Activated CD4-positive, alpha-beta memory T cell treated with anti-CD3 and anti-CD28 coated beads for 36 hours (primary cell): ENCODE results near the gene PSMC3IP. TPM values are rescaled to one million over a fixed set of nuclear protein-coding genes. Genes with fewer than 3 reads are reported as not detected.

Experiments used
- CTCF ChIA-PET: fragments of 350-600 bp; sonication (Branson Sonifier 250); formaldehyde crosslinking; loops from one replicate; lab custom pipeline; 2021; ENCODE audit warnings: antibody characterized with exemption, inconsistent platforms; lab: Charles Lee
- POLR2A ChIA-PET: fragments of 350-600 bp; sonication (Branson Sonifier 250); formaldehyde crosslinking; loops from one replicate; lab custom pipeline; 2021; ENCODE audit warnings: antibody characterized with exemption; lab: Charles Lee
- DNase-seq: peaks from one replicate; pipeline ENCODE4 v3.0.0-alpha.2; 2020
- H3K27ac Mint-ChIP-seq: one replicate; pipeline ENCODE4 v1.8.0; 2021; ENCODE audit warnings: mixed read lengths
- H3K27me3 Mint-ChIP-seq: one replicate; pipeline ENCODE4 v1.8.0; 2021; ENCODE audit warnings: mixed read lengths
- H3K36me3 Mint-ChIP-seq: one replicate; pipeline ENCODE4 v1.8.0; 2021; ENCODE audit warnings: mixed read lengths
- H3K4me1 Mint-ChIP-seq: one replicate; pipeline ENCODE4 v1.8.0; 2021; ENCODE audit warnings: low read depth, mixed read lengths
- H3K4me3 Mint-ChIP-seq: one replicate; pipeline ENCODE4 v1.8.0; 2021; ENCODE audit warnings: mild to moderate bottlenecking, mixed read lengths
- H3K9me3 Mint-ChIP-seq: one replicate; pipeline ENCODE4 v1.8.0; 2021; ENCODE audit warnings: mixed read lengths
- intact Hi-C: fragments of 100-400 bp; cut with micrococcal nuclease; formaldehyde crosslinking; loops from one replicate; pipeline ENCODE4 v1.15.1; 2023
- total RNA-seq, 2 experiments: library from RNA; stranded (reverse); gene quantifications; one replicate each; pipeline ENCODE4 v1.2.3, GENCODE V29; 2021

Gene PSMC3IP
- total RNA-seq, 2 experiments from 2014 or later: 26.4 to 29.4 TPM

DNA sequence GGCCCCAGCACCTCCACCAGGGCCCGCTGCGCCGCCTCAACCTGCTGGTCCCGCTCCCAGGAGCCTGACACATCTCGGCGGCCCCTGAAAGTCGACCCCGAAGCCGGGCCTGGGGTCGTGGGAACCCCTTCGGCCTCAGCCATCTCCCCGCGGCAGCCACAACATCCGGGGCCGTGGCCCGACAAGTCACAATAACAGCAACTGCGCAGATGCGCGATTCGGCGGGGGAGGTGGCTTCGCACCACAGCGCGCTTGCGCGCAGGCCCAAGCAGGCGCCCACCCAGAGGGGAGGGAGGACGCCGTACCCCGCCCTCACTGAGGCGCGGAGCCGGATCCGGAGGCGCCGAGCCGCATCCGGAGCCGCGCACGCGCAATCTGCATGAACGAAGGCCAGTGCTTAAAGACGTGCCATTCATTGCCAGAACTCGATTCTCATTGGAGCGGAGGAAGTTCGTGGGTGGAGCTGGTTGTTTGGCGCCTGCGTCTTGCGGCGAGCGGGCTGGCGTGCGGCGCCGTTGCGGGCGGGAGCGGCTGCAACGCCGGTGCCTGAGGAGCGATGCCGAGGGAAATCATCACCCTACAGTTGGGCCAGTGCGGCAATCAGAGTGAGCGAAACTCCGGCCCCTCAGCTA is 31.8 kb upstream of the PSMC3IP start, which contains the start of the genes RETREG3 and TUBG1:
RETREG3 (minus strand) TSS at position 193 of the 632 bp plus-strand sequence; CDS start at position 143, 50 bp downstream.
TUBG1 (plus strand) TSS at position 502 of the 632 bp plus-strand sequence; CDS start at position 557, 55 bp downstream.
- intact Hi-C loops: loop anchor here (1.0 to 2.0 kb wide), 5 partner anchors 32 to 135 kb away; partner anchors contain the start of genes COASY, MLX and PSMC3IP
- CTCF ChIA-PET: interaction anchor here (0.6 to 2.9 kb wide), 12 partner anchors 26 to 592 kb away, joined by 3 to 42 read pairs (median 4); partner anchors contain the start of genes DNAJC7, PSMC3IP, PSME3 and RPL27

DNA sequence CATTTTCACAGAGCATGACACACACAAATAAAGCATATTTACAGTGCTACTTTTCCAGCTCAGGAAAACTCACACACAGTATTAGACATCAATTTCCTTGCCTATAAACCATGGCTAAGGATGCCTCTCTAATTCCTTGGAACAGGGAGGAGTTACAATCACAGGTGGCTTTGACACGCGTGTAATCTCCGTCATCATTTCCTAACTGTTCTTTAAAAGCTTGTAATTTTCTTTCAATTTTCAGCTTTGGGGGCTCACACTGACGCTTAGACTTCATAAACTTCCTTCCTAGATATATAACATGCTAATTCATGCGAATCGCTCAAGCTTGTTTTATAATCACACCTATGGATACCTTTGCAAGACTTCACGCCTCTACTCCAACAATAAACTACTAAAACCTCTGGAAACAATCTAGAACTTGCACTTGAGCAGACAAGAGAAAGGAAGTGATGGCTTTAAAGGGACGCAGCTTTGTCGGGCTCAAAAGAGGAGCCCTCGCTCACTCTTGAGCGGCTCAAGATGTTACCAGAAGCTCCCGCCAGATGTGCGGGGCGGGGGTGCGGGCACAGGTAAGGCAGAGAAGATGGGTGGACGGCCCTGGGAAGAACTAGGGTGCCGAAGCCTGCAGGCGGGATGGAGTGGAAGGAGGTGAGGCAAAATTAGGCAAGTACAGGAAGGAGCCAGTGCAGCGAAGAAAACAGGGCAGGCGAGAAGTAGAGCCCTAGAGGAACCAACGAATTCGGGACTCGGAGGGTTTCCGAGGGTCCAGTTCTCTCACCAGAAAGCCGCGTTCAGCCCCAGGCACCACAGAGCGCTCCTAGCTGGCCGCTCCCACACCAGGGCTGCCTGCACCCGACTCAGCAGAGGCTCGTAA is 31.0 kb upstream of the PSMC3IP start:
- no peaks in the 10 kb centered on the region for H3K27me3 Mint-ChIP-seq
- CTCF ChIA-PET: interaction anchor here (0.6 to 2.9 kb wide), 14 partner anchors 10 to 591 kb away, joined by 3 to 42 read pairs (median 4); partner anchors contain the start of genes BECN1, DNAJC7, PSMC3IP and PSME3
- intact Hi-C loops: loop anchor here (1.0 to 2.0 kb wide), 5 partner anchors 31 to 136 kb away; partner anchors contain the start of genes COASY, MLX and PSMC3IP
- H3K27ac Mint-ChIP-seq: peak overlapping the region; percentile 91
- H3K36me3 Mint-ChIP-seq: peaks cover 19% of the 10 kb centered on the region
- H3K4me1 Mint-ChIP-seq: peaks cover 47% of the 10 kb centered on the region
- POLR2A ChIA-PET: interaction anchor here (0.6 to 2.9 kb wide), 9 partner anchors 9 to 226 kb away, joined by 3 to 22 read pairs (median 4); partner anchors contain the start of genes EZH1 and PSMC3IP
- DNase-seq: peak; percentile 35
- no peaks in the 10 kb centered on the region for H3K9me3 Mint-ChIP-seq
- peak overlapping the region; percentile 99 for H3K4me3 Mint-ChIP-seq

More for the DNA sequence above, 31.8 kb upstream of the PSMC3IP start, which contains the start of the genes RETREG3 and TUBG1:
- POLR2A ChIA-PET: interaction anchor here (0.6 to 2.9 kb wide), 10 partner anchors 8 to 225 kb away, joined by 3 to 22 read pairs (median 4); partner anchors contain the start of genes EZH1 and PSMC3IP
- Mint-ChIP-seq H3K36me3 (peaks cover 27% of the 10 kb centered on the region), H3K27ac (peak within 1 kb of the TSS; percentile 91), H3K9me3 (no peaks in the 10 kb centered on the region), H3K4me3 (peak within 1 kb of the TSS; percentile 99), H3K27me3 (no peaks in the 10 kb centered on the region), H3K4me1 (peaks cover 41% of the 10 kb centered on the region)
- peak; percentile 100 for DNase-seq

DNA sequence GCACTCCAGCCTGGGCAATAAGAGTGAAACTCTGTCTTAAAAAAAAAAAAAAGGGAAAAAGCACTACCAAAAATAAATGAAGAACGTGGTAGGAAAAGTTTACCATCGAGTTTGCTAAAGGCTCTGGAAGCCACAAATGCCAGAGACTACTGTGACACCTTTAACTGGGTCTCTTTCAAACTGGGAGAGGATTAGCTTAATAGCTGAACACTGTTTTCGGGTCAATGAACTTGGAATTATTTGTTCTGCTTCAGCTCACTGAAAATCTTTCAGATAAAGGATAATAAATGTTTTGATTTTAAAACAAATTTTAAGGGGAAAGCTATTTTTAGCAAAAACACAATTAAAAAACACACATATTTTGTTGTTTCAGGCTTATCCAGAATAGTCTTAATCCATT is 30.2 kb upstream of the PSMC3IP start:
- H3K36me3 Mint-ChIP-seq: peaks cover 14% of the 10 kb centered on the region
- H3K27ac Mint-ChIP-seq: peak overlapping the region; percentile 91
- H3K4me3 Mint-ChIP-seq: peak overlapping the region; percentile 99
- ChIA-PET CTCF (interaction anchor here (1.3 to 2.9 kb wide), 7 partner anchors 9 to 225 kb away, joined by 4 to 42 read pairs (median 6); partner anchors contain the start of genes BECN1, PSMC3IP and PSME3), POLR2A (interaction anchor here (2.9 kb wide), 1 partner anchor 30 kb away, joined by 22 read pairs; the partner anchor contains the start of gene PSMC3IP)
- intact Hi-C loops: loop anchor here (2.0 kb wide), 1 partner anchor 41 kb away; the partner anchor contains the start of gene MLX
- no peaks in the 10 kb centered on the region for H3K27me3 Mint-ChIP-seq
- peaks cover 54% of the 10 kb centered on the region for H3K4me1 Mint-ChIP-seq
- no peak for DNase-seq
- no peaks in the 10 kb centered on the region for H3K9me3 Mint-ChIP-seq

DNA sequence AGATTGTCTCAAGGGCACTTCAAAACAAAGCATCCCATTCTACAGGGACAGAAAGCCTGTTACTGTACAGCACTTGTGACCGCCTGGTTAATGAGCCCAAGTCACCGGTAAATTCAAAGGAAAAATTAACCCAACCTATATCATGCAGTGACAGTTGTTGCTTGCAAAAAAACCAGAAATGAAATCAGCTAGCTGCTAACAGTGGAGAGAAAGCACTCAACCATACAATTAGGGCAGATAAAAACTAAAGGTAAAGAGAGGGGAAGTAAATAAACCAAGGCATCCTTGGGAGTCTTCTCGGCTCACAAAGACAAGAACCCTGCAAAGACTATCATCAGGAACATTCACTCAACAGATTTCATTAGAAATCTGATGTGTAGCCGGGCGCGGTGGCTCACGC is 25.8 kb upstream of the PSMC3IP start:
- no peak overlapping the region for H3K27ac Mint-ChIP-seq
- intact Hi-C loops: no loop called here
- DNase-seq: no peak
- H3K9me3 Mint-ChIP-seq: no peaks in the 10 kb centered on the region
- POLR2A ChIA-PET: no interaction called here
- H3K4me3 Mint-ChIP-seq: no peak overlapping the region
- CTCF ChIA-PET: interaction anchor here (3.5 kb wide), 1 partner anchor 24 kb away, joined by 19 read pairs; the partner anchor contains the start of gene PSMC3IP
- H3K27me3 Mint-ChIP-seq: no peaks in the 10 kb centered on the region
- H3K4me1 Mint-ChIP-seq: peaks cover 60% of the 10 kb centered on the region
- H3K36me3 Mint-ChIP-seq: peaks cover 1% of the 10 kb centered on the region

DNA sequence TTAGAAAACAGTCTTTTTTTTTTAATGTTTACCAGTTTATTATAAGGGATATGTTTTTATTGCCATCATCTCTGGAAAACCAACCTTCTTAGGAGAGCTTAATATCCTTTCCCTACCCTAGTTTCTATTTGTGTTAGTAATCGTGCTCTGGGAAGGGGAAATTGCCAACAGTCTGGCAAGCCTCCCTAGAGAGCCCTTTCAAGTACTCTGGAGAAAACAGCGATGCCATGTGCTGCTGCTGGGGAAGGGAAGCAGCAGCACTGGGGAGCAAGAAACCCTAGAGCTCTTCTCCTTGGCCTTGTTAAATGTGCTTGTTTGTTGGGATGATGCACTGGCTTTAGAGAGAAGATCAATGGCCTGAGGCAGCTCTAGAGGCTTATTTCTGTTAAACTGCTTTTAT is 21.4 kb upstream of the PSMC3IP start:
- Mint-ChIP-seq H3K27me3 (no peaks in the 10 kb centered on the region), H3K4me3 (no peak overlapping the region), H3K4me1 (peaks cover 22% of the 10 kb centered on the region), H3K9me3 (no peaks in the 10 kb centered on the region), H3K36me3 (peaks cover 3% of the 10 kb centered on the region), H3K27ac (no peak overlapping the region)
- ChIA-PET CTCF (interaction anchor here (0.6 to 1.9 kb wide), 3 partner anchors 9 to 994 kb away, joined by 3 to 5 read pairs (median 5); no protein-coding TSS in a partner anchor), POLR2A (no interaction called here)
- DNase-seq: no peak
- intact Hi-C loops: no loop called here

DNA sequence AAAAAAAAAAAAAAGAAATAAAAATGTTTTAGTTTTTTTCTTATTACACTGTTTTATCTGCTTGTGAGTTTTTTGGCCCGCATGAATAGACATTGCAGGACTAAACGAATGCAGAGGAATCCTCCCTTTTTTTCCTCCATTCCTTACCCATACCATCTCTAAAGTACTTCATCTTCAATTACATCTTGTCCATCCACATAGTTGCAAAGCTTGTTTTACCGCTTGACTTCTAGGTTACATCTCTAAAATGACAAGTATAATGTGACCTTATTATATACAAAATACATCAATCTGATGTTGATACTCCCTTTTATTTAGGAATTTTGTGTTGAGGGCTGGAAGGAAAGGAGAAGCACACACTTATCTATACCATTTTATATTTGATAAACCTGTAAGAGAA is 18.9 kb upstream of the PSMC3IP start:
- no peak for DNase-seq
- H3K4me1 Mint-ChIP-seq: peaks cover 9% of the 10 kb centered on the region
- POLR2A ChIA-PET: no interaction called here
- H3K4me3 Mint-ChIP-seq: no peak overlapping the region
- H3K9me3 Mint-ChIP-seq: no peaks in the 10 kb centered on the region
- intact Hi-C loops: no loop called here
- peaks cover 3% of the 10 kb centered on the region for H3K36me3 Mint-ChIP-seq
- no peaks in the 10 kb centered on the region for H3K27me3 Mint-ChIP-seq
- H3K27ac Mint-ChIP-seq: no peak overlapping the region
- CTCF ChIA-PET: interaction anchor here (0.7 to 2.1 kb wide), 2 partner anchors 17 to 18 kb away, joined by 3 to 5 read pairs; partner anchors contain the start of gene PSMC3IP

DNA sequence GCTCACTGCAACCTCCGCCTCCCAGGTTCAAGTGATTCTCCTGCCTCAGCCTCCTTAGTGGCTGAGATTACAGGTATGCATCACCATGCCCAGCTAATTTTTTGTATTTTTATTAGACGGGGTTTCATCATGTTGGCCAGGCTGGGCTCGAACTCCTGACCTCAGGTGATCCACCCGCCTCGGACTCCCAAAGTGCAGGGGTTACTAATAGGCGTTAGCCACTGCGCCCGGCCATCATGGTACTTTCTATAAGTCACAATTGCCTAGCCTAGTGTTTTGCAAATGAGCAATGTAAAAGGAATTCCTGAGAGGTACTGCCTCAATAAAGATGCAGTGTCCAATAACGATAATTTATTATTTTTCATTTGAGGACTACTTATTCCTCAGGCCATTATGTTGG is 13.9 kb upstream of the PSMC3IP start:
- no peak for DNase-seq
- ChIA-PET POLR2A (no interaction called here), CTCF (interaction anchor here (0.6 to 3.6 kb wide), 2 partner anchors 13 to 42 kb away, joined by 3 to 13 read pairs; no protein-coding TSS in a partner anchor)
- no peaks in the 10 kb centered on the region for H3K9me3 Mint-ChIP-seq
- no peaks in the 10 kb centered on the region for H3K27me3 Mint-ChIP-seq
- H3K4me1 Mint-ChIP-seq: peaks cover 2% of the 10 kb centered on the region
- H3K4me3 Mint-ChIP-seq: no peak overlapping the region
- intact Hi-C loops: no loop called here
- no peak overlapping the region for H3K27ac Mint-ChIP-seq
- peaks cover 16% of the 10 kb centered on the region for H3K36me3 Mint-ChIP-seq

DNA sequence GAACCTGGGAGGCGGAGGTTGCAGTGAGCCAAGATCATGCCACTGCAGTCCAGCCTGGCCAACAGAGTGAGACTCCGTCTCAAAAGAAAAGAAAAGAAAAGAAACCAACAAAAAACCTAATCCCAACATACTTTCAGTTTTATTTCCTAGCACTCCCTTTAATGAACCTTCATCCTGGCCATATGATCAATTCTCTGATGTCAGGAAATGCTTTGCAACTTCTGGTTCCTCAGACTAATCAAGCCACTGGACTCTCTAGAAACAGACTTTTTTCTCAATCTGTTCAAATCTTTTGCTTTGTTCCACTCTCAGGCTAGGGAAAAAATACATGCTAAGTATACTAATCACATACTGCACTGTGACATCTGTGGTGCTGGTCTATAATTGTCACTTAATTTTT is 13.4 kb upstream of the PSMC3IP start:
- H3K27ac Mint-ChIP-seq: peak overlapping the region; percentile 6
- no peak overlapping the region for H3K4me3 Mint-ChIP-seq
- peaks cover 14% of the 10 kb centered on the region for H3K36me3 Mint-ChIP-seq
- no peaks in the 10 kb centered on the region for H3K9me3 Mint-ChIP-seq
- intact Hi-C loops: no loop called here
- ChIA-PET POLR2A (no interaction called here), CTCF (interaction anchor here (0.6 to 3.6 kb wide), 2 partner anchors 12 to 42 kb away, joined by 3 to 13 read pairs; no protein-coding TSS in a partner anchor)
- no peak for DNase-seq
- no peaks in the 10 kb centered on the region for H3K27me3 Mint-ChIP-seq
- H3K4me1 Mint-ChIP-seq: peaks cover 2% of the 10 kb centered on the region

DNA sequence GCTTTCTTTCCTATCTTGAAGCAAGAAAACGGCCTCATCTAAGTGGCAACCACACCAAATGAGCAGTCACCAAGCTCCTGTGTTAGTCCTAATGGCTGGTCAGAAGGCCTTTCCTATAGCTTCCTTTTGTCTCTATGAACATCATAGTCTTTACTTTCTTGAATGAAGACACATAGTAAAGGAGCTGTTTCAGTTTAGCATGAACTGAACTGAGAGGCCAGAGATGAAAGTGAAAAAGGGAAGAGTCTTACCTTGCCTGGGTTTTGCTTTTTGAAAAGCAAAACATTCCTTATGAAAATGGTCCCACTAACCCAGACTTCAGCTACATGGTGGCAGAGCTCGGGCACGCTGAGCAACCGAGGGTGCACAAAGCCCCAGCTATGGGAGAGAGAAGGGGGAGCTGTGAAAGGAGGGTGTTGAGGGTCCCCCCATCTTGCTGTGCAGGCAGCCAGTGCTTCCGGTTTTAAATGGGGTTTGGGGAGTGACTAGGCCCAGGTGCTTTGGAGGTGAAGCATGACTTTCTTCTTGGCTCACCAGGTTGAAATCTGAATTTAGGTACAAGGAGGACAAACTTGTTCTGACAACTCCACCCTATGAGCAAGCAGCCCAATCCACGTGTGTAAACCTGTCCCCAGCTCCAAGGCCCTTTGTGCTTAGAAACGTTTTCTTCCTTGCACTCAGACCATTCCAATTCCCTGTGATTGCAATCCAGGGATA is 9.1 kb upstream of the PSMC3IP start:
- Mint-ChIP-seq H3K4me1 (peaks cover 2% of the 10 kb centered on the region), H3K27ac (peak overlapping the region; percentile 60)

DNA sequence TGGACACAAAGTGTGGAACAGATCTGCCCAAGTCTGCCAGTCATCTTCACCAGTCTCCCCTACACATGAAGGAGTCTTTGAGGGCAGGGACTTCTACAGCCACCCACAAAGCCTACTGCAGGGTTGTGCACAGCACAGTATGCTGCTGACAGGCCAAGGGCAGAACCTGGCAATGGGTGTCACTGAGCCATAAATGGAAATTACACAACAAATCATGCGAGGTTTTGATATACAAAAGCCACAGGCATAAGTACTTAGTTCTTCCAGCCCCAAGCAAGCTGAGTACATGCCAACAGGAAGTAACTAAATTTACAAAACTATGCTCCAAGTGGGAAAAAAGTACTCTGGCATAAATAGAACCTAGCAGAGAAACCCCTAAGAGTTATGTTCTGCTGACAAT is 7.8 kb upstream of the PSMC3IP start:
- peaks cover 30% of the 10 kb centered on the region for H3K36me3 Mint-ChIP-seq
- peaks cover 2% of the 10 kb centered on the region for H3K4me1 Mint-ChIP-seq
- intact Hi-C loops: no loop called here
- CTCF ChIA-PET: no interaction called here
- H3K27me3 Mint-ChIP-seq: no peaks in the 10 kb centered on the region
- no peak overlapping the region for H3K4me3 Mint-ChIP-seq
- DNase-seq: no peak
- peak overlapping the region; percentile 23 for H3K27ac Mint-ChIP-seq
- POLR2A ChIA-PET: no interaction called here
- H3K9me3 Mint-ChIP-seq: no peaks in the 10 kb centered on the region

More for the DNA sequence above, 9.1 kb upstream of the PSMC3IP start:
- Mint-ChIP-seq H3K36me3 (peaks cover 30% of the 10 kb centered on the region), H3K9me3 (no peaks in the 10 kb centered on the region), H3K4me3 (no peak overlapping the region), H3K27me3 (no peaks in the 10 kb centered on the region)
- POLR2A ChIA-PET: no interaction called here
- CTCF ChIA-PET: interaction anchor here (1.0 to 3.3 kb wide), 3 partner anchors 9 to 237 kb away, joined by 3 to 19 read pairs (median 3); partner anchors contain the start of genes BECN1 and PSMC3IP
- intact Hi-C loops: no loop called here
- no peak for DNase-seq
